ENCODE data around the gene AGMO. TPM values are rescaled to one million over a fixed set of nuclear protein-coding genes. Genes with fewer than 3 reads are reported as not detected.

AGMO gene
- total and polyA plus RNA-seq, 3 donors from 2014 or later = 13.1 to 52.8 (median 46.6) TPM

DNA sequence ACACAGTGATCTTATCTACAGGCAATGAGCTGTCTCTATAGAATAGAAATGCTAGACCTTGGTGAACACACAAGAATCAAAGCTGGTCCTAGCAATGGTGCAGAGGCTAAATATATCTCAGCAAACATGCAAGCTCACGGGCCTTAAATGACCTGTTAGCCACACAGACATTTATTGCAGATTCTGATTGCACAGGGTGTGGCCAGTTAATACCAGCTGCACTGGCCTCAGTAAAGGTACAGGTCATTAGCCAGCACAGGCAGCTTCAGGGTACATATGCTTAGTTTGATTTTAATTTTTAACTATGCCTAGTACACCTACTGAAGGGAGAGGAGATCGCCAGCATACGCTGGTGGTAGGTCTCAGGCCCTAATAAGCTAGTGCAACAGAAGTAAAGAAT is 393.9 kb downstream of the AGMO start:
- TF ChIP-seq, protein P1, sequence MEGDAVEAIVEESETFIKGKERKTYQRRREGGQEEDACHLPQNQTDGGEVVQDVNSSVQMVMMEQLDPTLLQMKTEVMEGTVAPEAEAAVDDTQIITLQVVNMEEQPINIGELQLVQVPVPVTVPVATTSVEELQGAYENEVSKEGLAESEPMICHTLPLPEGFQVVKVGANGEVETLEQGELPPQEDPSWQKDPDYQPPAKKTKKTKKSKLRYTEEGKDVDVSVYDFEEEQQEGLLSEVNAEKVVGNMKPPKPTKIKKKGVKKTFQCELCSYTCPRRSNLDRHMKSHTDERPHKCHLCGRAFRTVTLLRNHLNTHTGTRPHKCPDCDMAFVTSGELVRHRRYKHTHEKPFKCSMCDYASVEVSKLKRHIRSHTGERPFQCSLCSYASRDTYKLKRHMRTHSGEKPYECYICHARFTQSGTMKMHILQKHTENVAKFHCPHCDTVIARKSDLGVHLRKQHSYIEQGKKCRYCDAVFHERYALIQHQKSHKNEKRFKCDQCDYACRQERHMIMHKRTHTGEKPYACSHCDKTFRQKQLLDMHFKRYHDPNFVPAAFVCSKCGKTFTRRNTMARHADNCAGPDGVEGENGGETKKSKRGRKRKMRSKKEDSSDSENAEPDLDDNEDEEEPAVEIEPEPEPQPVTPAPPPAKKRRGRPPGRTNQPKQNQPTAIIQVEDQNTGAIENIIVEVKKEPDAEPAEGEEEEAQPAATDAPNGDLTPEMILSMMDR (IDR thresholded peaks at IDR 0.05) = no peak
- TF ChIP-seq POLR2A (IDR thresholded peaks at IDR 0.05) = no peak
- H3K9me3 ChIP-seq = no peaks in the 10 kb centered on the region
- no peaks in the 10 kb centered on the region for H3K4me1 ChIP-seq
- 91 to 98% methylated on average over 3 of the region's 3 CpGs for WGBS, 2 donors
- no peak overlapping the region for H3K27ac ChIP-seq
- no peaks in the 10 kb centered on the region for H3K36me3 ChIP-seq (ENCODE audit: low read depth, missing control alignments)
- H3K4me3 ChIP-seq = no peak overlapping the region
- DNase-seq = no peak
- H3K27me3 ChIP-seq = no peaks in the 10 kb centered on the region
- intact Hi-C loops (cut with DNase I; ENCODE audit: low total_unique reads) = no loop called here

DNA sequence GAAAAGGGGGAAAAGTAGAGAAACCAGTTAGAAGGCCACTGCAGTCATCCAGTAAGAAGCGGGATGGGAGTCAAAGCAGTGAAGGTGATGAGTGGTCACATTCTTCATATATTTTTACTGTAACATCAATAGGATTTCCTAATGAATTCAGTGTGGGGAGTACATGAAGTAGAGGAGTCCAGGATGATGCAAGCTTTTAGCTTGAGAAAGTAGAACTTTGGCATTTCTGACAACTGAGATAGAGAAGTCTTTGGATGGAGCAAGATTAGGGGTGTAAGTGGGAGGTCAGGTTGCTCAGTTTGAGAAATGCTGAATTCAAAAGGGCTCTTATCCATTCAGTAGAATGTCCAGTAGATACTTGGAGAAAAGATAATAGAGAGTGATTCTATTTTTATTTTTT is 395.2 kb downstream of the AGMO start:
- no peaks in the 10 kb centered on the region for H3K27me3 ChIP-seq
- DNase-seq = no peak
- WGBS, 2 donors = 86 to 95% methylated on average over 1 of the region's 1 CpG
- no peak for TF ChIP-seq POLR2A (IDR thresholded peaks at IDR 0.05)
- TF ChIP-seq, protein P1 (IDR thresholded peaks at IDR 0.05) = no peak
- H3K4me1 ChIP-seq = no peaks in the 10 kb centered on the region
- H3K27ac ChIP-seq = no peak overlapping the region
- intact Hi-C loops (cut with DNase I; ENCODE audit: low total_unique reads) = no loop called here
- H3K36me3 ChIP-seq (ENCODE audit: low read depth, missing control alignments) = no peaks in the 10 kb centered on the region
- H3K9me3 ChIP-seq = no peaks in the 10 kb centered on the region
- H3K4me3 ChIP-seq = no peak overlapping the region

DNA sequence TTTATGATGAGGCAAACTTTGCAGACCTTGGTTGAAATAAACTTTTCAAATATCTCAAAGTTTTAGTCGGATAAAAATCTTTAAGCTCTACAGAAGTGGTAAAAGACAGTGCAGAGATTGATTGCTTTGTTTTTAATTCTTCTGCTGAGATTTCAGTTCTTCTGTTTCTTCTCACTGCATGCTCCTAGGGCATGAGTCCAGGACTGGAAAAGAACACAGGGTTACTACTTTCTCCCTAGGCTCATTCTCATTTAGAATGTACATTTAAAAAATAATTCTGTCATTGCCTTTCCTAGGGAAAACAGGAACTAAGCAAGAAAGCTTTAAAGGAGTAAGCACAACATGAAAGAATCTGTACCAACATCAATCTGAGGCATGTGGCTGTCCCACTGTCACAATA is 402.6 kb downstream of the AGMO start:
- H3K27ac ChIP-seq = no peak overlapping the region
- H3K27me3 ChIP-seq = no peaks in the 10 kb centered on the region
- intact Hi-C loops (cut with DNase I; ENCODE audit: low total_unique reads) = no loop called here
- H3K36me3 ChIP-seq (ENCODE audit: low read depth, missing control alignments) = no peaks in the 10 kb centered on the region
- peak; percentile 32 for DNase-seq
- H3K9me3 ChIP-seq = no peaks in the 10 kb centered on the region
- TF ChIP-seq POLR2A (IDR thresholded peaks at IDR 0.05) = no peak
- TF ChIP-seq, protein P1 (IDR thresholded peaks at IDR 0.05) = no peak
- H3K4me1 ChIP-seq = no peaks in the 10 kb centered on the region
- 27 to 28% methylated on average over 1 of the region's 1 CpG for WGBS, 2 donors
- no peak overlapping the region for H3K4me3 ChIP-seq

DNA sequence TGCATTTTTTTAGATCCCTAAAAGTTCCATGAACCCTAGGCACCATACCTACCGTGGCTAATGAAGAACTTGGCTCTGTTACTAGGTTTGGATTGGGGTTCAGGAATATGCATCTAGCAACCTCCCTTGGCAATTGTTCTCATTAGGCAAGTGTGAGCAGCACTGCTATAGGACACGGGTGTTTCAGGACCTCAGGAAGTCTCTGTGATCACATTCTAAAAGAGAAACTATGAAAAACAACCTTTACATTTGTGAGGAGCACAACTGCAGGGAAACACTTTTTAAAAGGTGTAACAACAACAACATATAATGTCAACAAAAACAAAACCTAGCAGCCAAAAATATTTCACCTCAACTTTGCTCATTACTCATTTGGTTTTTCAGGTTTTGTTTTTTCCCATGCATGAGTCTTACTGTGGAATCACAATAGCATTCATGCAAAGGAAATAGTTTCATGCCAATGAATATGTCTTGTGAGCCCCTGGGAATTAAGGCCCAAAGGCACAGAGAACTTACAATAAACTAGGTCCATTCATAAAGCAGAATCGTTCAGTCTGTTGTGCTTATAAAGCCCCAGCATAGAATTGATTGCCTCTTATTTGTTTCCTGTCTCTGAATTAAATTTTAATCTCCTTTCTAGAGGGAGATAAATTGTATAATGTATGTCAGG is 403.5 kb downstream of the AGMO start:
- Histone ChIP-seq H3K9me3 (no peaks in the 10 kb centered on the region), H3K27ac (no peak overlapping the region), H3K4me3 (no peak overlapping the region), H3K36me3 (ENCODE audit: low read depth, missing control alignments) (no peaks in the 10 kb centered on the region), H3K4me1 (no peaks in the 10 kb centered on the region), H3K27me3 (no peaks in the 10 kb centered on the region)
- no peak for TF ChIP-seq POLR2A (IDR thresholded peaks at IDR 0.05)
- TF ChIP-seq, protein P1 (IDR thresholded peaks at IDR 0.05) = no peak
- intact Hi-C loops (cut with DNase I; ENCODE audit: low total_unique reads) = no loop called here
- WGBS, 2 donors = 47 to 52% methylated on average over 3 of the region's 3 CpGs
- no peak for DNase-seq

Other genes with a start within 250 kb of the AGMO start
- gene MEOX2, start 124.7 kb upstream of the AGMO start, total RNA-seq = 1 to 10 TPM; 3.7 to 4.0 TPM
- 4.9 TPM for gene MEOX2, start 124.7 kb upstream of the AGMO start, polyA plus RNA-seq (ENCODE audit: insufficient read depth, low read depth, low replicate concordance)

All from testis (tissue), 3 donors.